Inflammatory macrophage treated with lipopolysaccharide for 1 hour (primary cell): ENCODE results near the gene VENTX.

Experiments
- DNase-seq, 2 donors: peaks; one replicate each; pipeline ENCODE4 v3.0.0-alpha.2; 2020 to 2022

The VENTX gene, protein sequence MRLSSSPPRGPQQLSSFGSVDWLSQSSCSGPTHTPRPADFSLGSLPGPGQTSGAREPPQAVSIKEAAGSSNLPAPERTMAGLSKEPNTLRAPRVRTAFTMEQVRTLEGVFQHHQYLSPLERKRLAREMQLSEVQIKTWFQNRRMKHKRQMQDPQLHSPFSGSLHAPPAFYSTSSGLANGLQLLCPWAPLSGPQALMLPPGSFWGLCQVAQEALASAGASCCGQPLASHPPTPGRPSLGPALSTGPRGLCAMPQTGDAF

DNA sequence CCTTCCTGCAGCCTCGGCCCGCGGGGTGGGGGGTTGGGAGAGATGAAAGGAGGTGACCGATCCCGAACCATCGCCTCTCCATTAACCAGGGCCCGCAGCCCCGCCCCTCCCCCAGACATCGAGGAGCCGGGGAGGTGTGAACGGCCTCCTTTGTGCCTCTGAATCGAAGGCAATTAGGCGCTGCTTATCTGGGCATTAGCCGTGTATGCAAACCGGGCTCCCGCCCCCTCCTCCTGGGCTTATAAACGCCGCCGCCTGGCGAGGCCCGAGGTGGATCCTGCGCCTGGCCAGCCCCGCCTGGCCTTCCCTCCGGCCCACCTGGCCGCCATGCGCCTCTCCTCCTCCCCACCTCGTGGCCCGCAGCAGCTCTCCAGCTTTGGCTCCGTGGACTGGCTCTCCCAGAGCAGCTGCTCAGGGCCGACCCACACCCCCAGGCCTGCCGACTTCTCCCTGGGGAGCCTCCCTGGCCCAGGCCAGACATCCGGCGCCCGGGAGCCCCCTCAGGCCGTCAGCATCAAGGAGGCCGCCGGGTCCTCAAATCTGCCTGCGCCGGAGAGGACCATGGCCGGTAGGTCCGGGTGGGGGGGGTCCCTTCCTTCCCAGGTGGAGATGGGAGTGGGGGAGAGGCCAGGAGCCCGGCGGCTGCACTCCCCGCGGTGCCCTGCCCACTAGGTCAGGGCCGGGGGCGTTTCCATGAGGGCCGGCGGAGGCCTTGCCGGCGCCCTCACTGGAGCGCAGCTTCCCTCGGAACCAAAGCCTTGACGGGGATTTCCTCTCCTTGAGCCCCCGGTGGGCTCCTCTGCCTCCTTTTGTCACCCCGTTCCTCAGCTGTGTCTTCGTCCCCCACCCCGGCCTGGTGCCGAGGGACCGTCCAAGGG lies at the start of gene VENTX:
Gene VENTX (plus strand): TSS at position 268 of the 878 bp plus-strand sequence. CDS start 60 bp downstream, at position 328.
- DNase-seq, result no peak

DNA sequence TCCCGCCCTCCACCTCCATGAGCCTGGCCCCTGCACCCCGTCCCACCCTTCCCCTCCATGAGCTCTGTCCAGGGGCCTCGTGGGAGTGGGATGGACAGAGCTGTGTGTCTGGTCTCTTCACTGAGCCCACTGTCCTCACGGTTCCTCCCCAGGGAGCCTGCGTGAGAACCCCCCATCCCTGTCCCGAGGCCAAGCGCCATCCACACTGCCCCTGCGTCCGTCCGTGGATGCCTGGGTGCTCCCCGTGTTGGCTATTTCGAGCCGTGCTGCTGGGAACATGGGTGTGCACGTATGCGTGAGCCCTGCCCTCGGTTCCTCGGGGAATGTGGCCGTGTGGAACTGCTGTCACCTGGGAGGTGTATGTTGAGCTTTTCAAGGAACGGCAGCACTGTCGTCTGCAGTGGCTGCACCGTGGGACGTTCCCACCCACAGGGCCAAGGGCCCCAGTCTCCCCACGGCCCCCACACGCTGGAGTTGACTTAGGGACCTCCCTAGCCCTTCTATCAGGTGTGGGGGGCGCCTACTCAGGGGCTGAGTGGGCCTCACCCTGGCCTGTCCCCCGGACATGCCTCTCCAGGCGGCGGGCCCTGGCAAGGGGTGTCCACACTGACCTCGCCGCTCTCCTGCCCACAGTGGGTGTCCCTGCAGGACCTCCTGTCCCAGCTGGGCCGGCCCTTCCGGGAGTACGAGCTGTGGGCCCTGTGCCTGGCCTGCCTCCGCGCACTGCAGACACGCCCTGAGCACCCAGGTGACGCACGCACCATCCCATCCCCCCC lies 49.6 kb upstream of the VENTX start:
- no peak for DNase-seq

DNA sequence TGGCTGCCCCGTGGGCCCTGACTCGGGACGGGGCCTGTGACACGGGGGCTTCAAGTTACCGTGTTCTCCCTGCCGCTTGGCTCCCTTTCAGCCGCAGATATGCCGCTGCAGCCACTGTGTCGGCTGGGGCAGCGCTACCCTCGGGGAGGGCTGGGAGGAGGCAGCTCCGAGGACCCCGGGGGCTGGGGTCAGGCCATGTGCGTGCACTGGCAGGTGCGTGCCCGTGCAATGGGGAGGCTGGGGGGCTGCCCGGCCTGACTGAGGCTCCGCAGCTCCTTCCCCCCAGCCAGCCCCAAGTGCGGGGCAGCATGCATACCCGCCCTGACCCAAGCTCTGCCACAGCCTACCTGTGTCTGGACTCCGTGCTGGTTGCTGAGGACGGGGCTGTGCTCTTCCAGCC lies 48.4 kb upstream of the VENTX start:
- DNase-seq, result no peak

GRCh38 chr10:133189726-133190125 lies 47.9 kb upstream of the VENTX start:
- no peak for DNase-seq

GRCh38 chr10:133190225-133190624 lies 47.4 kb upstream of the VENTX start:
- no peak for DNase-seq

- DNase-seq, result no peak
These were observed 46.0 kb upstream of the VENTX start for GRCh38 chr10:133191651-133192050.

DNA sequence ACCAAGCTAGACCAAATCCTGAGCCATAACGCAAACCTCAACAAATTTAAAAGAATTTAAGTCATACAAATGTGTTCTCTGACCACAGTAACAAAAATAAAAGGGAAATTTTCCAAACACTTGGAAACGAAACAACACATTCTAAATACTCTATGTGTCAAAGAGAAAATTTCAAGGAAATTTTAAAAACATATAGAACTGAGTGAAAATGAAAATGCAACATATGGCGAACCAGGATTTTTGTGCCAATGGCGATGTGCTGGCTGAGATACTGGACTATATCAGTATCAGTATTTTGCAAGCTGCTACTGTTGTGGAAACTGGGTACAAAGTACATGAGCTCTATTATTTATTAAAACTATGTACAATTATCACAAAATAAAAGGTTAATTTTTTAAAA lies 43.5 kb upstream of the VENTX start:
- DNase-seq, result no peak

DNA sequence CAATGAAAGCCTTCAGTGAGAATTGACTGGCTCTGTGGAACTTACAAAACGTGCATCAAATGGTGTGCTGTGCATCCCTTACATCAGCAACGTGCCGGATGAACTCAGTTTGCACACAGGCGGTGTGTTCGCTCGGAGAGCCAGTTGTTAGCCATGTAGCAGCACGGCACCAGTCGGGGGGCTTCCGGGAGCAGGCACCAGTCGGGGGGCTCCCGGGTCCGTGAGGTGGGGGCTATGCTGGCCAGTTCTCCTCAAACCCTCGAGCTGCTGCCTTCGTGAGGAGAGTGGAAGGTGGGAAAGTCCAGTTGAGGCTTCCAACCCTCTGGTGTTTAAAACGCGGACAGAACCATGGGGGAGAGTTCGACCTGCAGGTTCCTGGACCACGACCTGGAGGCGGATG lies 42.6 kb upstream of the VENTX start:
- no peak for DNase-seq

DNA sequence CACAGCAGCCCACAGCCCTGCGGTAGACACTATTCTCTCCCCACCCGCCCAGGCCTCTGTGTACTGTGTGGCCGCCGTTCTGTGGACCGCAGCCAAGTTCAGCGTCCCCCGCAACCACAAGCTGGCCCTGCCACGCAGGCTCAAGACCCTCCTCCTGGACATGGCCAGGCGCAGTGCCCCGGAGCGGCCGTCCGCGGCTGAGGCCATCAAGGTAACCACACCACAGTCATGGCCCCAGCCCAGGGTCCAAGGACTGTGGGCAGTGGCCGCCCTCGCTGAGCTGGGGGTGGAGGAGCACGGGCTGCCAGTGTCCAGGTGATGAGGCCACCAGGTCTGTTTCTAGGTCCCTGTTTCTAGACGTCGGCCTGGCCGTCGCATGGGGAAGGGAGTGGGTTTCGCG lies 42.0 kb upstream of the VENTX start:
- no peak for DNase-seq

GRCh38 chr10:133196221-133196915 lies 41.3 kb upstream of the VENTX start:
- DNase-seq, result no peak

DNA sequence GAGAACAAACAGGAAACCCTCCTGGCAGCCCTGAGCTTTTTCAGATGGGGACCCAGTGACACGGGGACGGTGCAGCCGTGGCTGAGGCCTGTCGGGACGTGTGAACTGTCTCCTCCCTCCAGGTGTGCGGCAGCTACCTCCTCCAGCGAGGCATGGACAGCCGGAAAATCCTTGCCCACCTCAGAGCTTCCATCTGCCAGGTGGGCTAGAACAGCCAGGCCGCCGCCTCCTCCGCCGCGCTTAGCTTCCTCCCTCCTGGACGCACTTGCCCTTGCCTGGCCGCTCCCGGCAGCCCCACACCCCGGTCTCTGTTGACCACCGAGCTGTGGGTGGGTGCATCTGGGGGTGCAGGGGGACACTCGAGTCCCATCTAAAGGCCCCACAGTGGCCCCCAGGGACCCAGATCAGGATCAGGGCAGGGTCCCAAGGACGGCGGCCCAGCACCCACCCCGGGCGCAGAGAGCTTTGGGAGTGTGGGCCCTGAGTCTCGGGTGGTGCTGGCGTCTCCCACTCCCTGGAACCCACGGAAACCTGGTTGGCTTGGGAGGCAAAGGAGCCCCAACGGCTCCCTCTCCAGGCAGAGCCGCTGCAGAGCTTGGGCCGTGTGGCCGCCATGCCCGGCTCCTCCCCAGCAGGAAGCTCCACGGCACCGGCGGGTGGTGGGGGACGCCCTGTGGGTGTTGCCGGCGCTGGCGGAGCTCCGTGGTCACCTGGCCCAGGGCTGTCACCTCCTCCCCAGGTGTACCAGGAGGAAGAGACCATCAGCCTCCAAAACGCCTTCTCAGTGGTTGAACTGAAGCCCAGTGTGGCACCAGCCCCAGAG lies 40.5 kb upstream of the VENTX start:
- DNase-seq, result no peak

DNA sequence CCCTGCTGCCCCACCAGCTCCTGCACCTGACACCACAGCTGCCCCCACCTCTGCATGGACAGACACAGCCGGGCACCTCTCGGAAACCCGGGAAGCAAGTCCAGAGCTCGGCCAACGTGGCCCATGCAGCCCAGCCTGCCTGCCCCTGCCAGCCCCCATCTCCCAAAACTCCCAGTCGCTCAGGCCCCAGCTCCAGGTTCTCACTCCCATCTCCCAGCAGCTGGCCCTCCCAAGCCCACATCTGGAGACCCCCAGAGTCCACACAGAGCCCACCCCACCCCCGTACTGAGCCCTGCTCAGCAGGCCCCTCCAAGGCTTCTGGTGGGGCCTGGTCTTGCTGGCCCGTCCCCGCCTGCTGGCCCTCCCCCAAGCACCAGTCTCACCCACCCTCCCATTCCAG lies 39.9 kb upstream of the VENTX start:
- no peak for DNase-seq

GRCh38 chr10:133198206-133198605 lies 39.4 kb upstream of the VENTX start:
- no peak for DNase-seq

GRCh38 chr10:133198621-133199487 lies 38.8 kb upstream of the VENTX start:
- DNase-seq, result no peak

DNA sequence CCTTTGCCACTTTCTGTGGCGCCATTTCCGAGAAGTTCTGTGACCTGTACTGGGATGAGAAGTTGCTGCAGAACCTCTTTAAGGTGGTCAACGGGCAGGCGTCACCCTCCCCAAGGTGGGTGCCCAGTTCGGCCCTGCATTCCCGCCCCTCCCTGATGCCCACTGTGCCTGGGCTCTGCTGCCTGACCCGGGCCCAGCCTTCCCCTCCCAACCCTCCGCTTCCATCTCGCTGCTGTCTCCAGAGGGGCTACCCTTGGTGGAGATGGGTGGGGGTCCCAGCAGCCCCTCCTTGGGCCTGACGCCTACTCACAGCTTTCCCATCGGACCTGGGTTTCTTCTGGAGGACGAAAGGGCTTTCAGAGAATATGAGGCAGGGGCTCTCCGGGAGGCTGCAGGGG lies 38.2 kb upstream of the VENTX start:
- DNase-seq, result no peak

DNA sequence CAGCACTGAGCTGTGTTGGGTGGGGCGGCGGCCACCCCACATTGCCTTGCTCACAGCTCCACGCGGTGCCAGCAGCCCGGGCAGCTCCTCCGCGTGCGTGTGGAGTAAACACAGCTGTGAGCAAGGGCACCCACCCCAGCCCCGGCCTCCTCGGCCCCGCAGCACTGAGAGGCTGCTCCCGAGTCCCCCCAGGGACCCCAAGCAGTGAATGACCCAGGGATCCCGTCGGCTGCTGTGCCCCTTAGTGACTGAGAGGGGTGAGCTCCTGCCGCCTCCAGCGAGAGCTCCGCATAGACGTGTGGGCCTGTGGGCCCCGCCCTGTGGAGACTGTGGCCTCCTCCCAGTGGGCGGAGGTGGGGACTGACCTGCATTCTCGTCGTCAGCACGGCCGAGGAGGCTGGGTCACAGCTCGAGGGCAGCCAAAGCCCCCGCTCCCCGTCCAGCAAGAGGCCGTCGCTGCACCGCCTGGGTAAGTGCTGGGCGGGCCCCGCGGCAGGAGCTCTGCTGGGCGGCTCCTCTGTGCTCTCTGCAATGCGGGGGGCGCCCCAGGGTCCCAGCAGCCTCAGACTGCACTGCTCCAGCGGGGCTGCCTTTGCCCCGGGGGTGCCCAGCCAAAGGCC lies 37.6 kb upstream of the VENTX start:
- DNase-seq, result no peak

- no peak for DNase-seq
These were observed 37.0 kb upstream of the VENTX start for GRCh38 chr10:133200621-133201031.

GRCh38 chr10:133201151-133201947 lies 36.3 kb upstream of the VENTX start:
- DNase-seq, result no peak

DNA sequence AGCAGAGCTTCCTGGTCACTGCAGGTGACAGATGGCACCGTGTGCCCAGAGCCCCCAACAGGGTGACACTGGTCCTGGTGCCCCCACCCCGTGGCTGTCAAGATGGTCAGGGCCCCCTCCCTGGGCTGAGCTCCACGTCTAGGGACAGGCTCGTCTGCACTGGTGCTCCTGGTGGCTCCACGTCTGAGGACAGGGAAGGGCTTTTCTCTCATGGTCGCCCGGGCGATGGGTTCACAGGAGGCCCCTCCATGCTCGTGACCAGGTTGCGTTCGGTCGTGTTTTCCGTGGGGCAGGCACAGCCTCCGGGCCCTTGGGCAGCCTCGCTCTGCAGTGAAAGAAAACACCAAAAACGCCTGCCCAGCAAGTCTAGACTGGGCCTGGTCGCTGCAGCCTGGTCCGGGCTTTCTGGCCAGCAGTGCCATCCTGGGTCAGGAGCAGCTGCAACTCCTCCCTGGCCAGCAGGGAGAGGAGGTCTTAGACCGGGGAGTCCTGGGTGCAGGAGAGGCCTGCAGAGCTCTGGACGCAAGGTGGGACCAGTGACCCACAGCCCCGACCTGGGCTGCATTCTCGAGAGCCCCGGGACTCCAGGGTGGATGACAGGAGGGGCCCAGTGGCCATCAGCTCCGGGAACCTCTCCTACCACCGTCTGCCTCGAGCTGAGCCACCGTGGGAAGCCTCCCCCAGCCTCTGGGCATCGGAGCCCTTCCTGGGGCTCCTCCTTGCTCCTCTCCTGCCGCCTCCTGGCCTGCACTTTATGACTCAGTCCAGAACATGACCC lies 35.5 kb upstream of the VENTX start:
- DNase-seq, result no peak
